GM21737 (cell line): Measurements from ENCODE around the gene COL13A1.

Source experiments
- ATAC-seq: cut with Tn5 transposase; IDR thresholded peaks from one replicate; pipeline ENCODE4 v1.9.1; 2021; ENCODE audit warnings: mild to moderate bottlenecking, moderate library complexity; ENCODE audit not compliant: unreplicated experiment

The COL13A1 gene

GRCh38 chr10:69865450-69865849 is 63.7 kb downstream of the COL13A1 start:
- no peak for ATAC-seq

- ATAC-seq, result no peak
Measured at GRCh38 chr10:69866246-69866687, 64.6 kb downstream of the COL13A1 start.

- no peak for ATAC-seq
Measured at GRCh38 chr10:69866688-69867461, 65.2 kb downstream of the COL13A1 start.

GRCh38 chr10:69867699-69868558 is 66.2 kb downstream of the COL13A1 start:
- no peak for ATAC-seq

DNA sequence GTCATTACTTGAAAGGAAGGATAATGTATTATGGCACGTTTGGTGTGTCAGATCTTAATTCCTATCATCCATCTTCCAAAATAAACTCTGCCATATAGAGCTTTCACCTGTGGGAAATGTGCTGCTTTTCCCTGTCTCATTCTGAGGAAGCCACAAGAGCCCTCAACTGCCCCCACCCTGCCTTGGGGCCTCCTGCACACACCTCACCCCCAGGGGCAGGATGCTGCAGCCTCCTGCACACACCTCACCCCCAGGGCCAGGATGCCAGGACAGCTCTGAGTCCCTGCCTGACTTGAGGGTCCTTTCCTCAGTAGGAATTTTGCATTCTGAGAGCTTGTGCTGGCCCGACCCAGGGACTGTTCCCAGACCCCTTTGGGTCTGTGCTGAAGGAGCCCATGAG is 67.1 kb downstream of the COL13A1 start:
- no peak for ATAC-seq

- ATAC-seq, result no peak
Measured at GRCh38 chr10:69869291-69869961, 67.7 kb downstream of the COL13A1 start.

DNA sequence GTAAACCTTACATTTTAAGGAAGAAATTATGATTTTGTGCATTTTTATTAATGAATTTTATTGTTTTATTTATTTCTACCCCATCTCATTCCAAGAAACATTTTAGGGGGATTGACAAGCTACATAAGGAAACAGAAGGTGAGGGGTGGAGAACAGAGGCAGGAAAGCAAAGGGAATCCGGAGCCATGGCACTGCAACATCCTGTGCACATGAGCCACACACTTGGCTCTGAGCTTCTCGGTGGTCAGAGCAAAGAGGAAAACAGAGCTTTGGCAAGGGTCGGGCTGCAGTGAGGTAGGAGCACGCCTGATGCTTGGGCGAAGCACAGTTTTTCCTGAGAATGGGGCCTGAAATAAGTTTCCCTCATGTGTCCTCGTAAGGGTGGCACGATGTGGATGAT is 68.9 kb downstream of the COL13A1 start:
- ATAC-seq, result no peak

DNA sequence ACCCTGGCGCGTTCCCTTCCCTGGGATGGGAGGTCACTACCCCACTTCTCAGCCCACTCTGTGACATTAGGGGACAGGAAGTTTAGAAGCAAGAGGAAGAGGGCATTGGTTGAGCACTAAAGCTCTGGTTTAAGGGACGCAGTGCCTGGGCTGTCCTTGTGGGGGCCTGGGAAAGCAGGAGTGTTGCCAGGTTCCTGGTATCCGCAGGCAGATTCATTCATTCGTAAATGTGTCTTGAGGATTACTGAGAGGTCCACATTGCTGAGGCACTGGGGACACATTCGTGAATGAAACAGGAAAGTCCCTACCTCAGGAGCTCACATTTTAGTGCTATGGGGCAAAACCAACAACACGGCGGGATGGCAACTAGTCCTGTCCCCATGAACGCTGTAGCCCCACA is 69.4 kb downstream of the COL13A1 start:
- ATAC-seq, result no peak

DNA sequence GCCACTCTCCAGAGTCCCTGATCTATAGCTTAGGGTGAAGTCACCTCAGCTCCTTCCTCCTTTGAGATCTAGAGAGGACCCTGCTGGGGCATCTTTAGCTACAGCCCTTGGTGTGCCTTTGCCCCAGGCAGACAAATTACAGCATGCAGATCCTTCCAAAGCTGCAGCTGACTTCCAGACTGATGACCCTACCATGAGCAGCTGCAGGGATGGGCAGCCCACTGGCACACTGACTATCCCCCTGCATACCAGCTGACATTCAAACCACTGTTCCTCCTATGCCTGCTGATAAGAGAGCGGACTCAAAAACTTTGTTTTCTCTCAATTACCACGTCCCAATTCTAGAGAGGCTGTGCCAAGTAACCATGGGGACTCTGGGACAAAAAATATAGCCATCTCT is 70.6 kb downstream of the COL13A1 start:
- no peak for ATAC-seq

GRCh38 chr10:69873135-69873639 is 71.5 kb downstream of the COL13A1 start:
- no peak for ATAC-seq

DNA sequence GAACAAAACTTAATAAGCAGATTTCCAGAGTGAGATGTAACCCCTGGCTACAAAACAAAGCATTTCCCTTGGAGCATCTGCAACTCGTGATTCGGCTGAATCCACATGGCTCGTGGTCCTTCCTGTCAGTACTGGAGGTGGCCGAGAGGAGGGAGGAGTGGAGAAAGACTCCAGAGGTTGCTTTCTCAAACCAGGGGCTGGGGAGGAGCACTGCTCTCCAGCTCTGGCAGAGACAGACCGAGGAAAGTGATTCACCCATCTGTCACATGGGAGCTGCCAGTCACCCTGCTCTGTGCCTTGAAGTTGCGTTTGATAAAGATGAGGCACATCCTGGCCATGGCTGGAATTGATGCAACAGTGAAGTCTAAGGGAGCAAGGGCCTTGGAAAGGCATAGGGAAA is 72.7 kb downstream of the COL13A1 start:
- ATAC-seq, result no peak

GRCh38 chr10:69875856-69876255 is 74.2 kb downstream of the COL13A1 start:
- no peak for ATAC-seq

DNA sequence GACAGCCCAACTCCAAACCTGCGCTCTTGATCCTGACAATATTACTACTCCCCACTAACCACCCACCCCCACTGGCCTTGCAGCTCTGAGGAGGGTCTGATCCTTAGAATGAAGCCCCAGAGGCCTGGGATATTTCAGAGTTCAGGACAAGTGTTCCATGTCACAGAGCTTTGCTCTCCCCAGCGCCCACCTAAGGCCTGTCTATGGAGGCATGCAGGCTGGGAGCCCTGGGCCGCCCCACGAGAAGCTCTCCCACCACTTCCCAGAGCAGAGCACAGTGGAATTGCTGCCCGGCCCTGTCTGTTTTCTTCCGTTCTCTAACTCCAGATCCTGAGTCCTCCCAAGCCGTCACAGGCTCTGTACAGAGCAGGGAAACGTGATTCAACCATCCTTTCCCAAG is 74.6 kb downstream of the COL13A1 start:
- ATAC-seq, result no peak

GRCh38 chr10:69876931-69877330 is 75.2 kb downstream of the COL13A1 start:
- ATAC-seq, result no peak

- no peak for ATAC-seq
Measured at GRCh38 chr10:69878038-69878437, 76.3 kb downstream of the COL13A1 start.

- ATAC-seq, result no peak
Measured at GRCh38 chr10:69878951-69879350, 77.2 kb downstream of the COL13A1 start.

DNA sequence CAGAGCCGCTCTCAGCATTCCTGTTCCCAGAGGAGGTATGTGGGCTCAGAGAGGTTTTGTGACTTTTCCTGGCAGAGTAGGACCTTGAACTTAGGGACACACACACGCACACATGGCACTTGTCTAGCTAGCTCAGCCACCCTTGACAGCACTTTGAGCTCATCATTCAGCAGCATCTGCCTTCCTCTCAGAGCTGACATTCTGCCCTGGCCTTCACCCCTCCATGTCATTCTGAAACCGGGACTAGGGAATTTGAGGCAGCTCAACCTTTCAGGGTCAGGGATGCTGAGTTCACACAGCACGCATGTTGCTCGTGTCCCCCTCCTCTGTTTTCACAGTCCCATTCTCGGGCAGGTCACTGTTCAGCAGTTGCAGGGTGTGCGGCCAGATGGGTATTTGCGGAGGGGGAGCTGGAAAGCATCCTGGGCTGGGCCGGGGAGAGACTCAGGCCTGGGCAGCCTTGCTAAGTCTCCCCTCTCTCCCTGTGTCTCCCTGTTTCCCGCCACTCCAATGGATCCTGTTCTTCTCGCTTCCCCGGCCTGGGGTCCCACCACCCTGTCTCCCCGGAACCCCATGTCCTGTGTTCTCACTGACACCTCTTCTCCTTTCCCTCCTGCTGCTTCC is 78.0 kb downstream of the COL13A1 start:
- ATAC-seq, result no peak

DNA sequence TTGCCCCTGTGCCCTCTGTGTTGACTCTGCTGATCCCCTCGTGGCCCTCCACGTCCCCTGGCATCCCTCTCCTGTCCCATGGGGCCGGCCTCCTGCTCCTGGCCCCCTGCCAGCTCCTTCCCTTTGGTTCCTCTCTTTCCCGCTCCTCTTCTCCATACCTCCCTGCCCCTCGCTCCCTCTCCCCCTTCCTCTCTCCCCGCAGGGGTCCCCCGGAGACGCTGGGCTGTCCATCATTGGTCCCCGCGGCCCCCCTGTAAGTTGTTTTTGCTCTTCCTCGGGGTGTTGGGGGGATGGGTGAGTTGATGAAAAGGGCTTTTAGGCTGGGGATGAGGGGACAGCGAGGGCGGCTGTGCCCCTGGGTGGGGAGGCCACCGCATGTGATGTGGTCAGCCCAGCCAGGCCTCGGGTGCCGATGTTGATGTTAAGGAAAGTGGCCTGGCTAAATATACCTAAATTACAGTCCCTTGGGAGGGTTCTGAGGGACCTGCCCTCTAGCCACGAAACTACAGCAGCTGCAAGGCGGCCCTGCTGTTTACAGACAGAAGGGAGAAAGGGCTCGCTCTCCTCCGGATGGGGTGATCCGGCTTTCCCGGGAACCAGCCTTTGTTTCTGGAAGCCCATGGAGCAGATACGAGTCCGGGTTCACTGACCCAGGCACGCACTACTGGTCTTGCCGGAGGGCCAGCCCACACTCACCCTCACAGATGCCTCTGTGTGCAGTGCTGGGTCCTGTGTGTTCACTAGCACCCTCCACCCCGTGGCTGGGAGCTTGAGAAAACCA is 78.8 kb downstream of the COL13A1 start:
- no peak for ATAC-seq

DNA sequence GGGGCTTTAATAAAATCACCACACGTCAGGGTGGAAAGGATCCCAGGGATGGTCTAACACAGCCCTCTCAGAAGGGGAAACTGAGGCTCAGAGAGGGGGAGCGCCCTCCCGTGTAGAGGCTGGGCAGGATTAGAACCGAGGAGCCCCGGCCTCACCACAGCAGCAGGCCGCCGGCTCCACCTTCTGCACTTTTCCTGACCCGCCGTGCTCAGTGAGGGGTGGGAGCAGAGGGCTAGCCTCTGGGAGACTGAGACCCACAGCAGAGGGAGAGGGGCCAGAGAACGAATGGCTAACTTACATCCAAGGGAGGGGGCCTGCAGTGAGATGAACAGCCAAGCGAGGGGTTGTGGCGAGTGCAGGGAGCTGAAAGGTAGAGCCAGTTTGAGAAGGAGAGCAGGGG is 79.5 kb downstream of the COL13A1 start:
- ATAC-seq, result no peak
